ENCODE results near the gene IGF1R.

GRCh38 chr15:98834976-98835375 is 186.6 kb downstream of the IGF1R start:
- TF ChIP-seq TCF12 (IDR thresholded peaks at IDR 0.05; ENCODE audit: low read depth, low read length), result no peak
- TF ChIP-seq, protein P1, sequence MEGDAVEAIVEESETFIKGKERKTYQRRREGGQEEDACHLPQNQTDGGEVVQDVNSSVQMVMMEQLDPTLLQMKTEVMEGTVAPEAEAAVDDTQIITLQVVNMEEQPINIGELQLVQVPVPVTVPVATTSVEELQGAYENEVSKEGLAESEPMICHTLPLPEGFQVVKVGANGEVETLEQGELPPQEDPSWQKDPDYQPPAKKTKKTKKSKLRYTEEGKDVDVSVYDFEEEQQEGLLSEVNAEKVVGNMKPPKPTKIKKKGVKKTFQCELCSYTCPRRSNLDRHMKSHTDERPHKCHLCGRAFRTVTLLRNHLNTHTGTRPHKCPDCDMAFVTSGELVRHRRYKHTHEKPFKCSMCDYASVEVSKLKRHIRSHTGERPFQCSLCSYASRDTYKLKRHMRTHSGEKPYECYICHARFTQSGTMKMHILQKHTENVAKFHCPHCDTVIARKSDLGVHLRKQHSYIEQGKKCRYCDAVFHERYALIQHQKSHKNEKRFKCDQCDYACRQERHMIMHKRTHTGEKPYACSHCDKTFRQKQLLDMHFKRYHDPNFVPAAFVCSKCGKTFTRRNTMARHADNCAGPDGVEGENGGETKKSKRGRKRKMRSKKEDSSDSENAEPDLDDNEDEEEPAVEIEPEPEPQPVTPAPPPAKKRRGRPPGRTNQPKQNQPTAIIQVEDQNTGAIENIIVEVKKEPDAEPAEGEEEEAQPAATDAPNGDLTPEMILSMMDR (IDR thresholded peaks at IDR 0.05; ENCODE audit: control extremely low read depth in 1 of 3, insufficient read depth in 1 of 3, low read depth in 1 of 3, low read length in 3 of 3), result no peak
- no peak for TF ChIP-seq POLR2A (IDR thresholded peaks at IDR 0.05; ENCODE audit: control extremely low read depth in 1 of 2, low read depth in 2 of 2, low read length in 2 of 2)
- TF ChIP-seq JUND (IDR thresholded peaks at IDR 0.05; ENCODE audit: low read length), result no peak
- TF ChIP-seq MAFK (IDR thresholded peaks at IDR 0.05; ENCODE audit: low read depth, low read length), result no peak
- no peak for TF ChIP-seq ZNF274 (IDR thresholded peaks at IDR 0.05; ENCODE audit: borderline replicate concordance, extremely low read depth, low read length)
- no peak for TF ChIP-seq NANOG (IDR thresholded peaks at IDR 0.05; ENCODE audit: insufficient read depth, low read depth, low read length, poor library complexity, severe bottlenecking)
- TF ChIP-seq RXRA (IDR thresholded peaks at IDR 0.05; ENCODE audit: insufficient read depth, low read depth, low read length), result no peak
- TF ChIP-seq EGR1 (IDR thresholded peaks at IDR 0.05; ENCODE audit: borderline replicate concordance, low read depth, low read length), result no peak
- TF ChIP-seq TBP (IDR thresholded peaks at IDR 0.05; ENCODE audit: low read depth, low read length), result no peak
- TF ChIP-seq ATF2 (IDR thresholded peaks at IDR 0.05; ENCODE audit: low read length), result no peak
- no peak for TF ChIP-seq POLR2AphosphoS5 (IDR thresholded peaks at IDR 0.05; ENCODE audit: low read depth, low read length)
